H9 (cell line): ENCODE data around the gene MED23. TPM values are rescaled to one million over a fixed set of nuclear protein-coding genes. Genes with fewer than 3 reads are reported as not detected.

Source experiments
- DNase-seq: peaks from one replicate; pipeline ENCODE4 v3.0.0-alpha.2; 2017
- H2AFZ ChIP-seq: one replicate; pipeline ENCODE4 v1.6.1; 2013; ENCODE audit warnings: mild to moderate bottlenecking, low read length, control low read depth, moderate library complexity
- H2AK5ac ChIP-seq: 2 replicates; pipeline ENCODE4 v1.6.1; 2013; ENCODE audit warnings: low read length, control low read depth, mixed read lengths; ENCODE audit not compliant: insufficient read length
- H2BK120ac ChIP-seq: one replicate; pipeline ENCODE4 v1.6.1; 2013; ENCODE audit warnings: low read depth, mild to moderate bottlenecking, low read length, control low read depth, inconsistent platforms; ENCODE audit not compliant: poor library complexity, severe bottlenecking
- H2BK12ac ChIP-seq: 2 replicates; pipeline ENCODE4 v1.6.1; 2013; ENCODE audit warnings: low read length, control low read depth, mixed read lengths, low read depth; ENCODE audit not compliant: insufficient read length
- H2BK15ac ChIP-seq: 2 replicates; pipeline ENCODE4 v1.6.1; 2013; ENCODE audit warnings: low read depth, low read length, control low read depth
- H2BK20ac ChIP-seq: one replicate; pipeline ENCODE4 v1.6.1; 2013; ENCODE audit warnings: low read depth, mild to moderate bottlenecking, low read length, control low read depth, inconsistent platforms; ENCODE audit not compliant: poor library complexity, severe bottlenecking
- H2BK5ac ChIP-seq: 2 replicates; pipeline ENCODE4 v1.6.1; 2013; ENCODE audit warnings: low read length, control low read depth, mixed read lengths; ENCODE audit not compliant: insufficient read length
- H3K14ac ChIP-seq: 2 replicates; pipeline ENCODE4 v1.6.1; 2013; ENCODE audit warnings: low read length, control low read depth; ENCODE audit not compliant: insufficient read depth
- H3K18ac ChIP-seq: 2 replicates; pipeline ENCODE4 v1.6.1; 2013; ENCODE audit warnings: low read depth, mild to moderate bottlenecking, mixed read lengths, low read length, control low read depth; ENCODE audit not compliant: insufficient read length
- H3K23ac ChIP-seq: 2 replicates; pipeline ENCODE4 v1.6.1; 2013; ENCODE audit warnings: low read length, control low read depth, mixed read lengths, low read depth; ENCODE audit not compliant: insufficient read length
- H3K23me2 ChIP-seq: 2 replicates; pipeline ENCODE4 v1.6.1; 2013; ENCODE audit warnings: low read depth, mild to moderate bottlenecking, mixed read lengths, low read length, control low read depth; ENCODE audit not compliant: insufficient read length, poor library complexity, severe bottlenecking
- H3K27ac ChIP-seq: 2 replicates; pipeline ENCODE4 v1.5.1; 2013; ENCODE audit warnings: low read length, control low read depth, mixed read lengths, low read depth; ENCODE audit not compliant: insufficient read length
- H3K27me3 ChIP-seq: 2 replicates; pipeline ENCODE4 v1.6.1; 2013; ENCODE audit warnings: low read length, control low read depth, inconsistent platforms; ENCODE audit not compliant: insufficient read depth
- H3K4ac ChIP-seq: 2 replicates; pipeline ENCODE4 v1.6.1; 2013; ENCODE audit warnings: low read depth, mild to moderate bottlenecking, control low read depth, inconsistent platforms, low read length, moderate library complexity
- H3K4me1 ChIP-seq: 2 replicates; pipeline ENCODE4 v1.6.1; 2013; ENCODE audit warnings: low read length, control low read depth, inconsistent platforms; ENCODE audit not compliant: insufficient read depth
- H3K4me2 ChIP-seq: 2 replicates; pipeline ENCODE4 v1.6.1; 2013; ENCODE audit warnings: low read length, control low read depth, mixed read lengths; ENCODE audit not compliant: insufficient read length, insufficient read depth
- H3K56ac ChIP-seq: 2 replicates; pipeline ENCODE4 v1.6.1; 2013; ENCODE audit warnings: low read depth, mild to moderate bottlenecking, mixed read lengths, low read length, control low read depth; ENCODE audit not compliant: insufficient read length
- H3K79me1 ChIP-seq: 2 replicates; pipeline ENCODE4 v1.6.1; 2013; ENCODE audit warnings: low read depth, mild to moderate bottlenecking, moderate library complexity, low read length, control low read depth, inconsistent platforms; ENCODE audit not compliant: insufficient read depth, poor library complexity, severe bottlenecking
- H3K79me2 ChIP-seq: 2 replicates; pipeline ENCODE4 v1.6.1; 2013; ENCODE audit warnings: low read length, control low read depth, inconsistent platforms; ENCODE audit not compliant: insufficient read depth
- H3K9ac ChIP-seq: 2 replicates; pipeline ENCODE4 v1.6.1; 2013; ENCODE audit warnings: low read length, control low read depth, mixed read lengths; ENCODE audit not compliant: insufficient read length; ENCODE audit errors: extremely low read depth
- H3K9me3 ChIP-seq: one replicate; pipeline ENCODE4 v1.6.1; 2013; ENCODE audit warnings: low read depth, low read length, inconsistent platforms; ENCODE audit not compliant: control insufficient read depth
- H3T11ph ChIP-seq: one replicate; pipeline ENCODE4 v1.6.1; 2013; ENCODE audit warnings: mild to moderate bottlenecking, low read length, control low read depth, inconsistent platforms
- H4K20me1 ChIP-seq: one replicate; pipeline ENCODE4 v1.6.1; 2013; ENCODE audit not compliant: control insufficient read depth, insufficient read length, insufficient read depth
- H4K5ac ChIP-seq: 2 replicates; pipeline ENCODE4 v1.6.1; 2013; ENCODE audit warnings: low read depth, mild to moderate bottlenecking, mixed read lengths, low read length, control low read depth; ENCODE audit not compliant: insufficient read length
- H4K8ac ChIP-seq: replicated peaks from 2 replicates; pipeline ENCODE4 v1.6.1; 2013; ENCODE audit warnings: low read length, control low read depth, mixed read lengths, low read depth; ENCODE audit not compliant: insufficient read length
- H4K91ac ChIP-seq: 2 replicates; pipeline ENCODE4 v1.6.1; 2013; ENCODE audit warnings: low read depth, mild to moderate bottlenecking, moderate library complexity, mixed read lengths, low read length, control low read depth; ENCODE audit not compliant: insufficient read length
- H3K27ac Mint-ChIP-seq, 3 experiments: 2 replicates in 2 of 3; 3 replicates in 1 of 3; pipeline ENCODE4 v1.8.0; 2020 to 2021; ENCODE audit warnings: mixed read lengths in 3 of 3, mild to moderate bottlenecking in 1 of 3, moderate library complexity in 1 of 3
- H3K27me3 Mint-ChIP-seq: 2 replicates; pipeline ENCODE4 v1.8.0; 2021; ENCODE audit warnings: low read depth, mild to moderate bottlenecking, moderate library complexity, mixed read lengths
- H3K36me3 Mint-ChIP-seq, 3 experiments: 2 replicates in 2 of 3; 3 replicates in 1 of 3; pipeline ENCODE4 v1.8.0; 2020 to 2021; ENCODE audit warnings: low read depth in 3 of 3, mixed read lengths in 3 of 3; ENCODE audit not compliant: insufficient read depth in 1 of 3
- H3K4me1 Mint-ChIP-seq, 2 experiments: 2 replicates each; pipeline ENCODE4 v1.8.0; 2020; ENCODE audit warnings: mixed read lengths in 2 of 2
- H3K4me3 Mint-ChIP-seq, 2 experiments: 2 replicates in 1 of 2; 3 replicates in 1 of 2; pipeline ENCODE4 v1.8.0; 2020 to 2021; ENCODE audit warnings: mild to moderate bottlenecking in 2 of 2, mixed read lengths in 2 of 2, moderate library complexity in 1 of 2
- H3K9me3 Mint-ChIP-seq, 2 experiments: 2 replicates in 1 of 2; 3 replicates in 1 of 2; pipeline ENCODE4 v1.8.0; 2020; ENCODE audit warnings: mild to moderate bottlenecking in 2 of 2, mixed read lengths in 2 of 2, moderate library complexity in 1 of 2
- WGBS: extraction: QIAGEN DNeasy Blood & Tissue Kit; methylation state at CpG from one replicate; pipeline ENCODE4 v1.1.7; 2013; ENCODE audit warnings: missing lambda C conversion rate, low lambda C conversion rate, mixed read lengths; ENCODE audit not compliant: insufficient read length; ENCODE audit errors: extremely low coverage; 5-methylcytosine and 5-hydroxymethylcytosine counted together
- total RNA-seq: library from RNA; stranded (reverse); gene quantifications from 2 replicates; pipeline ENCODE4 v1.2.1, GENCODE V29; 2021
- TF ChIP-seq, protein P1 (sequence below): fragments of 200-600 bp; sonication (generic); conservative IDR thresholded peaks from 3 replicates; pipeline ENCODE4 v1.8.0; 2021; ENCODE audit warnings: antibody characterized with exemption, mild to moderate bottlenecking

MED23 gene
- total RNA-seq, 1 experiment from 2014 or later, result 16.2 TPM

DNA sequence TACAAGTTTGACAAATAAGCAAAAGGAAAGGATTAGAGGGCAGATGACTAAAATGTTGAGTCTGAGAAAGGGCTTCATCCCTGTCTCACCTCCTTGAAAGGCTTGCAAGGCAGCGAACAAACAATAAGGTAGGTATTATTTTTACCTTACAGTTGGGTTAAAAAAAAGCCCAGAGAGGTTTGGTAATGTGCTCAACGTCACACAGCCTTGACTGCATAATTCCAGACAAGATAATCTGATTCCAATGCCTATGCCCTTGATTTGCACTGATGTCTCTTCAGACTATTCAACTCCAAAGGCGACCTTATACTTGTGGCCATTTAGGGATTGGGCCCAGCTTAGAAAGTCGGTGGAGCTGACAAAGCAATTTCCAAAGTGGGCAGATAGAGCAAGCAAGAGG lies 53.4 kb downstream of the MED23 start:
- Histone ChIP-seq H3K27ac (no peak overlapping the region), H2BK120ac (no peak overlapping the region), H4K5ac (no peak overlapping the region), H3K4me1 (peaks cover 5% of the 10 kb centered on the region; the same call in 1 of the 2 replicates), H2BK12ac (no peak overlapping the region), H2AK5ac (no peak overlapping the region), H3K23ac (no peak overlapping the region), H3K4ac (no peak overlapping the region), H3K79me1 (no peaks in the 10 kb centered on the region), H3K56ac (no peak overlapping the region), H2AFZ (no peak overlapping the region), H3K9me3 (no peaks in the 10 kb centered on the region), H3K27me3 (no peaks in the 10 kb centered on the region), H4K20me1 (no peaks in the 10 kb centered on the region), H2BK5ac (no peak overlapping the region), H2BK20ac (no peak overlapping the region), H3K9ac (no peak overlapping the region), H3K79me2 (no peaks in the 10 kb centered on the region), H3K4me2 (no peak overlapping the region), H3K18ac (no peak overlapping the region), H3T11ph (no peak overlapping the region), H3K23me2 (no peaks in the 10 kb centered on the region), H4K91ac (no peak overlapping the region), H4K8ac (no peak overlapping the region), H3K14ac (no peak overlapping the region), H2BK15ac (no peak overlapping the region)
- Mint-ChIP-seq H3K9me3 (no peaks in the 10 kb centered on the region), H3K4me1 (peaks cover 11 to 17% of the 10 kb centered on the region in 2 experiments), H3K4me3 (no peak overlapping the region), H3K27me3 (no peaks in the 10 kb centered on the region), H3K36me3 (no peaks in the 10 kb centered on the region), H3K27ac (no peak overlapping the region)
- DNase-seq, result no peak
- no CpG with 5 or more reads among the region's 4 CpGs for WGBS
- TF ChIP-seq, protein P1, sequence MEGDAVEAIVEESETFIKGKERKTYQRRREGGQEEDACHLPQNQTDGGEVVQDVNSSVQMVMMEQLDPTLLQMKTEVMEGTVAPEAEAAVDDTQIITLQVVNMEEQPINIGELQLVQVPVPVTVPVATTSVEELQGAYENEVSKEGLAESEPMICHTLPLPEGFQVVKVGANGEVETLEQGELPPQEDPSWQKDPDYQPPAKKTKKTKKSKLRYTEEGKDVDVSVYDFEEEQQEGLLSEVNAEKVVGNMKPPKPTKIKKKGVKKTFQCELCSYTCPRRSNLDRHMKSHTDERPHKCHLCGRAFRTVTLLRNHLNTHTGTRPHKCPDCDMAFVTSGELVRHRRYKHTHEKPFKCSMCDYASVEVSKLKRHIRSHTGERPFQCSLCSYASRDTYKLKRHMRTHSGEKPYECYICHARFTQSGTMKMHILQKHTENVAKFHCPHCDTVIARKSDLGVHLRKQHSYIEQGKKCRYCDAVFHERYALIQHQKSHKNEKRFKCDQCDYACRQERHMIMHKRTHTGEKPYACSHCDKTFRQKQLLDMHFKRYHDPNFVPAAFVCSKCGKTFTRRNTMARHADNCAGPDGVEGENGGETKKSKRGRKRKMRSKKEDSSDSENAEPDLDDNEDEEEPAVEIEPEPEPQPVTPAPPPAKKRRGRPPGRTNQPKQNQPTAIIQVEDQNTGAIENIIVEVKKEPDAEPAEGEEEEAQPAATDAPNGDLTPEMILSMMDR, result no peak
